Type B pancreatic cell (in vitro differentiated cells): ENCODE measurements around the gene EHHADH. TPM values are rescaled to one million over a fixed set of nuclear protein-coding genes. Genes with fewer than 3 reads are reported as not detected.
A peak's percentile ranks its signal among the peaks of the same experiment; 100 is the strongest.

Source experiments
- DNase-seq: peaks from one replicate; pipeline ENCODE4 v3.0.0; 2021; ENCODE audit warnings: mixed read lengths; ENCODE audit not compliant: unreplicated experiment; ENCODE audit errors: extremely low spot score
- H3K27ac Mint-ChIP-seq: 2 replicates; pipeline ENCODE4 v1.8.0; 2021; ENCODE audit warnings: mild to moderate bottlenecking, mixed read lengths
- H3K27me3 Mint-ChIP-seq: 2 replicates; pipeline ENCODE4 v1.8.0; 2021; ENCODE audit warnings: mixed read lengths
- H3K36me3 Mint-ChIP-seq: 2 replicates; pipeline ENCODE4 v1.8.0; 2021; ENCODE audit warnings: mixed read lengths
- H3K4me1 Mint-ChIP-seq: one replicate; pipeline ENCODE4 v1.8.0; 2021; ENCODE audit warnings: mixed read lengths; ENCODE audit not compliant: unreplicated experiment
- H3K4me3 Mint-ChIP-seq: 2 replicates; pipeline ENCODE4 v1.8.0; 2021; ENCODE audit warnings: mild to moderate bottlenecking, mixed read lengths
- H3K9me3 Mint-ChIP-seq: 2 replicates; pipeline ENCODE4 v1.8.0; 2021; ENCODE audit warnings: mixed read lengths
- CTCF ChIP-seq: fragments of 200-600 bp; sonication (generic); conservative IDR thresholded peaks from 2 replicates; pipeline ENCODE4 v1.5.0; 2021; ENCODE audit warnings: antibody characterized with exemption, mild to moderate bottlenecking
- total RNA-seq: library from RNA; stranded (reverse); gene quantifications from 2 replicates; pipeline ENCODE4 v1.2.1, GENCODE V29; 2021; ENCODE audit warnings: low replicate concordance

EHHADH gene
- total RNA-seq, 1 donor from 2014 or later, result 5.3 TPM

DNA sequence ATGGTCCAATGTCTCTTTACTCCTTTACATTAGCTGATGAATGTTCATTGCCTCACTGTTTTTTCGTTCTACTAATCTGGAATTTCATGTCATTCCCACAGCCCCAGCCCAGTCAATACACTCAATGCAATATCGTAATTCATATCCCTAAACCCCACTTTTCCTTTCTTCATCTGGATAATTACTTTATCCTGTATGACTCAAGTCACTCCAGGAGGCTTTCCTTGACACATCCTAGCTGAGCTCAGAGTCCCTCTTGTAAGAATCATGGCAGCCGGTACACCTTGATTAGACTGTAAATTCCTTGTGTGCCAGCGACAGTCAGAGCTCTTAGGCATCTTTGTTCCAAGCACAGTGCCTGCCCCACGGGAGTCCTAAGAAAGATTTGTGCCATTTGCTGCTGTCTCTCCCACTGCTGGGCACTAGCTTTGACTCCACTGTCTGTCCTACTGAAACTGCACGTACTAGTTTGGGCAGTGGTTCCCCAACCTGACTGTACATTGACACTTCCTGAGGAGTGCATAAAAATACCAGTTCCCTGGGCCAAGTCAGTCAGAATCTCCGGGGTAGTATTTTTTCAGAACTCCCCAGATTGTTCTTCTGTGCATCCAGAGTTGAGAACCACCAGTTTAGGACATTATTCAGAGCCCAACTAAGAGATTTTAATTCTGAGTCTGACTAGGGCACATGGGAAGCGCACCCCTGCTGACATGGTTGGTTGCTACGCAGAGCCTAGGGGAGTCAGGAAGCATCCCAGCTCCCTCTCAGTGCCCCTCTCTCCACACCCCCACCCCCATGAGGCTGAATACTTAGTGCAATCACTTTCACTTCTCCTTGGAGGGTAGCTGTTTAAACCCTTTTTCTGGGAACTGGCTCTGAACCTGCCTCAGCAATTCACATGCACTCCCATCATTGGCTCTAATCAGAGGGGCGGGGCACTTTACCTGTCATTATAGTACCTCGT is 81.5 kb downstream of the EHHADH start:
- Mint-ChIP-seq H3K27me3 (no peaks in the 10 kb centered on the region), H3K4me3 (no peak overlapping the region), H3K4me1 (peaks cover 34% of the 10 kb centered on the region), H3K36me3 (no peaks in the 10 kb centered on the region), H3K27ac (no peak overlapping the region), H3K9me3 (no peaks in the 10 kb centered on the region)
- no peak for TF ChIP-seq CTCF
- no peak for DNase-seq

GRCh38 chr3:185164428-185165217 is 89.2 kb downstream of the EHHADH start:
- H3K9me3 Mint-ChIP-seq, result no peaks in the 10 kb centered on the region
- H3K27ac Mint-ChIP-seq, result peak overlapping the region; percentile 31
- no peaks in the 10 kb centered on the region for H3K36me3 Mint-ChIP-seq
- no peak overlapping the region for H3K4me3 Mint-ChIP-seq
- no peak for TF ChIP-seq CTCF
- DNase-seq, result no peak
- no peaks in the 10 kb centered on the region for H3K4me1 Mint-ChIP-seq
- peaks cover 18% of the 10 kb centered on the region for H3K27me3 Mint-ChIP-seq

- Mint-ChIP-seq H3K9me3 (no peaks in the 10 kb centered on the region), H3K4me1 (no peaks in the 10 kb centered on the region), H3K27ac (no peak overlapping the region), H3K4me3 (no peak overlapping the region), H3K36me3 (no peaks in the 10 kb centered on the region), H3K27me3 (peaks cover 24% of the 10 kb centered on the region)
- TF ChIP-seq CTCF, result no peak
- DNase-seq, result no peak
Measured at GRCh38 chr3:185162634-185163033, 91.2 kb downstream of the EHHADH start.

GRCh38 chr3:185161761-185162160 is 92.1 kb downstream of the EHHADH start:
- no peak overlapping the region for H3K4me3 Mint-ChIP-seq
- no peak for DNase-seq
- no peak overlapping the region for H3K27ac Mint-ChIP-seq
- peaks cover 33% of the 10 kb centered on the region for H3K27me3 Mint-ChIP-seq
- no peak for TF ChIP-seq CTCF
- H3K9me3 Mint-ChIP-seq, result no peaks in the 10 kb centered on the region
- H3K36me3 Mint-ChIP-seq, result no peaks in the 10 kb centered on the region
- H3K4me1 Mint-ChIP-seq, result no peaks in the 10 kb centered on the region

DNA sequence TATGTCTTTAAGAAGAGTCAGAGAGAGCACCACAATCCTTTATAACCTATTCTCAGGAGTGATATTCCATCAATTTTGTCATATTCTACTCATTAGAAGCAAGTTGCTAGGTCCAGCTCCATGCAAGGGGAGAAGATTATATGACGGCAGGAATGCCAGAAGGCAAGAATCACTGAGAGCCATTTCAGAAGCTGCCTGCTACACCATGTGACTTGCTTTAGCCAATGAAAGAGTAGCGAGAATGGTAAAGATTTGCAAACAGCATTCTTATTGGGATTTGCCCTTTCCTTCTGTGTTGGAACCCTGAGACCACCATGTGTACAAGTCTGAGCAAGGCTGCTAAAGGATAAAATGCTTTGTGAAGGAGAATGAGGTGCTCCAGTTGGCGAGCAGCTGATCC is 96.5 kb downstream of the EHHADH start:
- no peak overlapping the region for H3K27ac Mint-ChIP-seq
- no peaks in the 10 kb centered on the region for H3K36me3 Mint-ChIP-seq
- no peaks in the 10 kb centered on the region for H3K9me3 Mint-ChIP-seq
- DNase-seq, result no peak
- H3K4me3 Mint-ChIP-seq, result no peak overlapping the region
- TF ChIP-seq CTCF, result no peak
- H3K4me1 Mint-ChIP-seq, result no peaks in the 10 kb centered on the region
- peaks cover 33% of the 10 kb centered on the region for H3K27me3 Mint-ChIP-seq
